Caco-2 (cell line): Measurements from ENCODE around the gene ERAS. TPM values are rescaled to one million over a fixed set of nuclear protein-coding genes. Genes with fewer than 3 reads are reported as not detected.

ENCODE experiments used
- BruUV-seq: library from RNA; stranded (reverse); fragments of 400-500 nt; replicated peaks from 2 replicates; lab custom pipeline; 2021; lab: Mats Ljungman, UMichigan
- CTCF ChIA-PET: fragments of 300-600 bp; sonication (Branson Sonifier 250); formaldehyde crosslinking; loops from one replicate; lab custom pipeline; 2022; ENCODE audit warnings: antibody characterized with exemption; lab: Charles Lee
- POLR2A ChIA-PET: fragments of 300-600 bp; sonication (Branson Sonifier 250); formaldehyde crosslinking; loops from one replicate; lab custom pipeline; 2022; ENCODE audit warnings: antibody characterized with exemption; lab: Charles Lee
- DNase-seq, 2 experiments: peaks; one replicate each; pipeline versions ENCODE4 v3.0.0 to v3.0.0-alpha.2; 2020 to 2022
- H3K27me3 ChIP-seq: replicated peaks from 2 replicates; pipeline ENCODE4 v1.6.0; 2011; ENCODE audit warnings: low read length; ENCODE audit not compliant: control insufficient read depth, insufficient read depth
- H3K36me3 ChIP-seq: 2 replicates; pipeline ENCODE4 v1.5.1; 2011; ENCODE audit warnings: low read length; ENCODE audit not compliant: control insufficient read depth, insufficient read depth
- H3K4me1 ChIP-seq: fragments of 250-450 bp; sonication (Bioruptor Pico); 2 replicates; pipeline ENCODE4 v1.5.1; 2020; ENCODE audit warnings: mild to moderate bottlenecking
- H3K4me3 ChIP-seq: 2 replicates; pipeline ENCODE4 v1.5.1; 2011; ENCODE audit warnings: low read depth, mild to moderate bottlenecking, control low read depth, low read length
- H3K9me3 ChIP-seq: fragments of 250-450 bp; sonication (Bioruptor Pico); 2 replicates; pipeline ENCODE4 v1.5.1; 2020; ENCODE audit warnings: mild to moderate bottlenecking, moderate library complexity
- H3K27ac Mint-ChIP-seq: one replicate; pipeline ENCODE4 v1.8.0; 2022; ENCODE audit warnings: mixed read lengths; ENCODE audit not compliant: unreplicated experiment
- H3K27me3 Mint-ChIP-seq: one replicate; pipeline ENCODE4 v1.8.0; 2022; ENCODE audit warnings: mixed read lengths; ENCODE audit not compliant: insufficient read depth, unreplicated experiment
- H3K36me3 Mint-ChIP-seq: one replicate; pipeline ENCODE4 v1.8.0; 2022; ENCODE audit warnings: mild to moderate bottlenecking, mixed read lengths; ENCODE audit not compliant: insufficient read depth, unreplicated experiment
- H3K4me1 Mint-ChIP-seq: one replicate; pipeline ENCODE4 v1.8.0; 2022; ENCODE audit warnings: low read depth, mixed read lengths; ENCODE audit not compliant: unreplicated experiment
- H3K4me3 Mint-ChIP-seq: one replicate; pipeline ENCODE4 v1.8.0; 2022; ENCODE audit warnings: mild to moderate bottlenecking, moderate library complexity, mixed read lengths; ENCODE audit not compliant: unreplicated experiment
- H3K9me3 Mint-ChIP-seq: one replicate; pipeline ENCODE4 v1.8.0; 2022; ENCODE audit warnings: mixed read lengths; ENCODE audit not compliant: unreplicated experiment
- CTCF ChIP-seq, 2 experiments: fragments of 200-600 bp in 1 of 2; IDR thresholded peaks; 1 replicate in 1 of 2; 2 replicates in 1 of 2; pipeline versions ENCODE4 v1.5.1 to v1.8.0; 2011 to 2022; ENCODE audit warnings: antibody characterized with exemption in 1 of 2, control low read depth in 1 of 2, inconsistent platforms in 1 of 2, low read depth in 1 of 2, low read length in 1 of 2, mild to moderate bottlenecking in 1 of 2, moderate library complexity in 1 of 2; ENCODE audit not compliant: insufficient read depth in 1 of 2, severe bottlenecking in 1 of 2, unreplicated experiment in 1 of 2
- intact Hi-C: fragments of 100-400 bp; cut with micrococcal nuclease; formaldehyde crosslinking; loops from one replicate; pipeline ENCODE4 v1.10.0; 2022; ENCODE audit not compliant: unreplicated experiment
- total RNA-seq: library from RNA; stranded (reverse); gene quantifications from 2 replicates; pipeline ENCODE4 v1.2.3, GENCODE V29; 2022

ERAS gene
- total RNA-seq, 1 experiment from 2014 or later, result not detected

GRCh38 chrX:48829016-48829735 lies 2.9 kb downstream of the ERAS start:
- Mint-ChIP-seq H3K27ac (no peak overlapping the region), H3K4me1 (peaks cover 4% of the 10 kb centered on the region), H3K36me3 (no peaks in the 10 kb centered on the region), H3K9me3 (no peaks in the 10 kb centered on the region), H3K27me3 (no peaks in the 10 kb centered on the region), H3K4me3 (no peak overlapping the region)
- no peak overlapping the region for H3K4me3 ChIP-seq
- BruUV-seq, result no TSS peak
- CTCF ChIA-PET, result no interaction called here
- no peaks in the 10 kb centered on the region for H3K4me1 ChIP-seq
- no peaks in the 10 kb centered on the region for H3K27me3 ChIP-seq
- H3K9me3 ChIP-seq, result no peaks in the 10 kb centered on the region
- no peaks in the 10 kb centered on the region for H3K36me3 ChIP-seq
- DNase-seq, result no peak
- POLR2A ChIA-PET, result no interaction called here
- intact Hi-C loops, result no loop called here
- no peak for TF ChIP-seq CTCF (IDR thresholded peaks at IDR 0.05; ENCODE audit: insufficient read depth in 1 of 2, low read depth in 1 of 2, low read length in 1 of 2, severe bottlenecking in 1 of 2, unreplicated experiment in 1 of 2)

GRCh38 chrX:48831136-48831908 lies 5.0 kb downstream of the ERAS start:
- Mint-ChIP-seq H3K4me1 (peaks cover 11% of the 10 kb centered on the region), H3K4me3 (no peak overlapping the region), H3K9me3 (no peaks in the 10 kb centered on the region), H3K27me3 (no peaks in the 10 kb centered on the region), H3K36me3 (peaks cover 7% of the 10 kb centered on the region), H3K27ac (no peak overlapping the region)
- H3K36me3 ChIP-seq, result no peaks in the 10 kb centered on the region
- TSS peak; percentile 25 for BruUV-seq
- CTCF ChIA-PET, result no interaction called here
- DNase-seq, result no peak
- H3K9me3 ChIP-seq, result no peaks in the 10 kb centered on the region
- H3K27me3 ChIP-seq, result no peaks in the 10 kb centered on the region
- H3K4me3 ChIP-seq, result no peak overlapping the region
- intact Hi-C loops, result no loop called here
- no peaks in the 10 kb centered on the region for H3K4me1 ChIP-seq
- POLR2A ChIA-PET, result no interaction called here
- TF ChIP-seq CTCF (IDR thresholded peaks at IDR 0.05; ENCODE audit: insufficient read depth in 1 of 2, low read depth in 1 of 2, low read length in 1 of 2, severe bottlenecking in 1 of 2, unreplicated experiment in 1 of 2), result no peak

GRCh38 chrX:48831909-48832291 lies 5.6 kb downstream of the ERAS start:
- Mint-ChIP-seq H3K9me3 (no peaks in the 10 kb centered on the region), H3K4me3 (no peak overlapping the region), H3K4me1 (peaks cover 11% of the 10 kb centered on the region), H3K27me3 (no peaks in the 10 kb centered on the region), H3K36me3 (peaks cover 10% of the 10 kb centered on the region), H3K27ac (no peak overlapping the region)
- Histone ChIP-seq H3K36me3 (no peaks in the 10 kb centered on the region), H3K27me3 (no peaks in the 10 kb centered on the region), H3K4me3 (no peak overlapping the region), H3K9me3 (no peaks in the 10 kb centered on the region), H3K4me1 (no peaks in the 10 kb centered on the region)
- intact Hi-C loops, result no loop called here
- TF ChIP-seq CTCF (IDR thresholded peaks at IDR 0.05; ENCODE audit: insufficient read depth in 1 of 2, low read depth in 1 of 2, low read length in 1 of 2, severe bottlenecking in 1 of 2, unreplicated experiment in 1 of 2), result no peak
- CTCF ChIA-PET, result no interaction called here
- POLR2A ChIA-PET, result no interaction called here
- no TSS peak for BruUV-seq
- DNase-seq, result no peak
